ENCODE measurements around the gene ZBTB1.
A peak's percentile ranks its signal among the peaks of the same experiment; 100 is the strongest.

ZBTB1 gene, protein sequence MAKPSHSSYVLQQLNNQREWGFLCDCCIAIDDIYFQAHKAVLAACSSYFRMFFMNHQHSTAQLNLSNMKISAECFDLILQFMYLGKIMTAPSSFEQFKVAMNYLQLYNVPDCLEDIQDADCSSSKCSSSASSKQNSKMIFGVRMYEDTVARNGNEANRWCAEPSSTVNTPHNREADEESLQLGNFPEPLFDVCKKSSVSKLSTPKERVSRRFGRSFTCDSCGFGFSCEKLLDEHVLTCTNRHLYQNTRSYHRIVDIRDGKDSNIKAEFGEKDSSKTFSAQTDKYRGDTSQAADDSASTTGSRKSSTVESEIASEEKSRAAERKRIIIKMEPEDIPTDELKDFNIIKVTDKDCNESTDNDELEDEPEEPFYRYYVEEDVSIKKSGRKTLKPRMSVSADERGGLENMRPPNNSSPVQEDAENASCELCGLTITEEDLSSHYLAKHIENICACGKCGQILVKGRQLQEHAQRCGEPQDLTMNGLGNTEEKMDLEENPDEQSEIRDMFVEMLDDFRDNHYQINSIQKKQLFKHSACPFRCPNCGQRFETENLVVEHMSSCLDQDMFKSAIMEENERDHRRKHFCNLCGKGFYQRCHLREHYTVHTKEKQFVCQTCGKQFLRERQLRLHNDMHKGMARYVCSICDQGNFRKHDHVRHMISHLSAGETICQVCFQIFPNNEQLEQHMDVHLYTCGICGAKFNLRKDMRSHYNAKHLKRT

DNA sequence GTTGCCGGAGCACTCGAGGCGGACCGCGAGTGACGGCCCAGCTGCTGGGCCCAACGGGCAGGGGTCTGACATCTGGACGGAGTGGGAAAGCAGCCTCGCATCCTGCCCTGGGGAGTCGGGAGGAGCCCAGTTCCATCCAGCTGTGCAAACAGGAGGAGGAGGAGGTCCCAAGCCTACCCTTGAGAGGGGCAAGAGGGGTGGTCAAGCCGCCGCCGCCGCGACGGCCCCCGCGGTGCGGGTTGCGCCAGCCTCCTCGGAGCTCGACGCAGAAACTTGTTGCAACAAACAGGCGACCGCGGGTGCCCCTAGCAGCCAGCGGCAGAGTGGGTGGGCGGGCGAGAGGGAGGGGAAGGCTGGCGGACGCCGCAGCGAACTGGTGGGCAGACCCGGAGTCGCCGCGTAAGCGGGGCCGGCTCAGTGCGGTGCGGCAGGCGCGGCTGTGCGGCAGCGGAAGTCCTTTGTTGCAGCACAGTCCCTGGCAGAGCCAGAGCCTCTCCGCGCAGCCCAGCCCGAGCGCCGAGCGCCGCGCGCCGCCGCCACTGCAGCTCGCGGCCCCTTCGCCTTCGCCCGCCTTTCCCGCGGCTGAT, at the start of gene ZBTB1:
Gene ZBTB1 (plus strand): TSS at position 461 of the 587 bp plus-strand sequence. CDS start 16,735 bp downstream, outside the sequence.
- Histone ChIP-seq H3K36me3 (ENCODE audit: control insufficient read depth, low read depth, low read length) (no peaks in the 10 kb centered on the region), H3K4me1 (ENCODE audit: control insufficient read depth, low read depth, low read length) (peaks cover 17% of the 10 kb centered on the region), H3K9ac (ENCODE audit: low read length) (peak within 1 kb of the TSS; percentile 97), H3K9me3 (ENCODE audit: control insufficient read depth, low read depth, low read length) (no peaks in the 10 kb centered on the region), H3K27me3 (ENCODE audit: control insufficient read depth, insufficient read depth, low read length) (no peaks in the 10 kb centered on the region), H3K4me3 (ENCODE audit: low read length) (peak within 1 kb of the TSS; percentile 97), H3K27ac (ENCODE audit: low read length) (peak within 1 kb of the TSS; percentile 89)

DNA sequence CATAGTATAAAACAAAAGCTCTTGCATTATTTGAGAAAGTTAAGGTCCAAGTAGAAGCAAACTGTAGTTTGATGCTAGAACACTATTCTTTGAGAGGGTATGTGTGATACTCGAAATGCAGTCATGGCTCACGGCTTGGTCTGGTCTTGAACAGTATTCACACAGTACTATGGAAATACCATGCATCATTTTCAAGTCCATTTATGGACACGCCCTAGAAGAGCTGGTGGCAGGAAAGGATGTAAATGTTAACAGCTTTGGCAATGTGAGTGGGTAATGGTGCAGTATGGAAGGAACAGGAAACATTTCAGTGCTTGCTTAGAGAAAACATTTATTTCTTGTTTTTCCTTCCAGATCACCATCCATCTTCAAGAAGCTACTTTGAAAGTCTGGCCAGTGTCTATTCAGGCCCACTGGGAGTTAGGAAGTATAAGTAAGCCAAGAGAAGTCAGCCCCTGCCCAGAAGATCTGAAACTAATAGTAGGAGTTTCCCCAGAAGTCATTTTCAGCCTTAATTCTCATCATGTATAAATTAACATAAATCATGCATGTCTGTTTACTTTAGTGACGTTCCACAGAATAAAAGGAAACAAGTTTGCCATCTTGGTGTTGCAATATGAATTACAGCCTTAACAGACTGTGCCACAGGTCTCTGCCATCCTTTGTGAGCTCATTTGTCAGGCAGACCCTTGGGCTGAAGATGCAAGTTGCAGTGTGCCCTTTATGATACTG, 45.0 kb upstream of the ZBTB1 start:
- no peaks in the 10 kb centered on the region for H3K27me3 ChIP-seq (ENCODE audit: control insufficient read depth, insufficient read depth, low read length)
- H3K27ac ChIP-seq (ENCODE audit: low read length): no peak overlapping the region
- H3K4me1 ChIP-seq (ENCODE audit: control insufficient read depth, low read depth, low read length): peaks cover 3% of the 10 kb centered on the region
- H3K9ac ChIP-seq (ENCODE audit: low read length): no peak overlapping the region
- H3K9me3 ChIP-seq (ENCODE audit: control insufficient read depth, low read depth, low read length): no peaks in the 10 kb centered on the region
- H3K4me3 ChIP-seq (ENCODE audit: low read length): no peak overlapping the region
- peaks cover 45% of the 10 kb centered on the region for H3K36me3 ChIP-seq (ENCODE audit: control insufficient read depth, low read depth, low read length)

DNA sequence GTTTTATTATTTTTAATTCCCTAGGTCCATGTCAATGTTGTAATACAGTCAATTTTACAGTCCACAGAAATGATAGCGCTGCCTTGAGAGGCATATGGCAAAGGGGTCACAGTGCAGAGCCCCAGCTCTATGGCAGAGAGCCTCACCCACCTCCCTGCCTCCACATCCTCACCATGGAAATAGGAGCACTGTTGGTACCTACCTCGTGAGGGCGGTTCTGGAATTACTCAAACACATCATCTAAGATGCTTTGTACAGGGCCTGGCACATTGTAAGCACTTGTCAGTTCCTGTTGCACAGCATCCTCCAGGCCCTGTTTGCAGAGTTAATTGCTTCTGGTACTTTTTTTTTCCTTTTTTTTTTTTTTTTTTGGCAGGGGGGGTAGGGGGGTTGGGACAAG, 43.3 kb upstream of the ZBTB1 start:
- no peak overlapping the region for H3K4me3 ChIP-seq (ENCODE audit: low read length)
- no peak overlapping the region for H3K9ac ChIP-seq (ENCODE audit: low read length)
- peaks cover 8% of the 10 kb centered on the region for H3K4me1 ChIP-seq (ENCODE audit: control insufficient read depth, low read depth, low read length)
- no peak overlapping the region for H3K27ac ChIP-seq (ENCODE audit: low read length)
- peaks cover 7% of the 10 kb centered on the region for H3K27me3 ChIP-seq (ENCODE audit: control insufficient read depth, insufficient read depth, low read length)
- peaks cover 29% of the 10 kb centered on the region for H3K36me3 ChIP-seq (ENCODE audit: control insufficient read depth, low read depth, low read length)
- no peaks in the 10 kb centered on the region for H3K9me3 ChIP-seq (ENCODE audit: control insufficient read depth, low read depth, low read length)

DNA sequence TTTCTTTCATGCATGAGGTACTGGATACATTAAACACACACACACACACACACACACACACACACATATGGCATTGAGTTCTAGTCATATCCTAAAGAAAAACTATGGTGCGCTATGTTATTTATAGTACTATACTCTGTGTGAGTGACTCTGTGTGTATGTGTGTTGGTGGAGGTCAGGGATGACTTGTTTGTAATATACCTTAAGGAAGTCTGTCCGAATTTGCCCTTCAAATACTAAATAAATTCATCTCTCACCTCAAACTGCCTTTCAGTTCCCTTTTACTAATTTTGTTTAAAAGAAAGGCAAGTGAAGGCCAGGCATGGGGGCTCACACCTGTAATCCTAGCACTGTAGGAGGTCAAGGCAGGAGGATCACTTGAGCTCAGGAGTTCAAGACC, 41.4 kb upstream of the ZBTB1 start:
- Histone ChIP-seq H3K27me3 (ENCODE audit: control insufficient read depth, insufficient read depth, low read length) (peaks cover 17% of the 10 kb centered on the region), H3K27ac (ENCODE audit: low read length) (no peak overlapping the region), H3K4me1 (ENCODE audit: control insufficient read depth, low read depth, low read length) (peaks cover 13% of the 10 kb centered on the region), H3K36me3 (ENCODE audit: control insufficient read depth, low read depth, low read length) (peaks cover 18% of the 10 kb centered on the region), H3K4me3 (ENCODE audit: low read length) (no peak overlapping the region), H3K9ac (ENCODE audit: low read length) (no peak overlapping the region), H3K9me3 (ENCODE audit: control insufficient read depth, low read depth, low read length) (no peaks in the 10 kb centered on the region)

DNA sequence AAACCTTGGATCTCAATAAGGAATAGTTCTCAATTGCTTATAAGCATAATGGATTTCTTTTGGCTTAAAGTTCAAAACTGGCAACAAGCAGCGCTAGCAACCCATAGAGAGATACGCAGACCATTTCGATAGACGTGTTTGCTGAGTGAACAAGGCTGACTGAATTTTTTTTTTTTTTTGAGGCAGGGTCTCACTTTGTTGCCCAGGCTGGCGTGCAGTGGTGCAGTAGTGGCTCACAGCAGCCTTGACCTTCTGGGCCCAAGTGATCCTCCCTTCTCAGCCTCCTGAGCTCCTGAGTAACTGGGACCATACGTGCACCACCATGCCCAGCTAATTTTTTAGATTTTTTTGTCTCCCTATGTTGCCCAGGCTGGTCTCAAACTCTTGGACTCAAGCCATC, 40.7 kb upstream of the ZBTB1 start:
- Histone ChIP-seq H3K9ac (ENCODE audit: low read length) (no peak overlapping the region), H3K27ac (ENCODE audit: low read length) (no peak overlapping the region), H3K36me3 (ENCODE audit: control insufficient read depth, low read depth, low read length) (peaks cover 11% of the 10 kb centered on the region), H3K9me3 (ENCODE audit: control insufficient read depth, low read depth, low read length) (no peaks in the 10 kb centered on the region), H3K4me1 (ENCODE audit: control insufficient read depth, low read depth, low read length) (peaks cover 13% of the 10 kb centered on the region), H3K27me3 (ENCODE audit: control insufficient read depth, insufficient read depth, low read length) (peaks cover 17% of the 10 kb centered on the region), H3K4me3 (ENCODE audit: low read length) (no peak overlapping the region)

DNA sequence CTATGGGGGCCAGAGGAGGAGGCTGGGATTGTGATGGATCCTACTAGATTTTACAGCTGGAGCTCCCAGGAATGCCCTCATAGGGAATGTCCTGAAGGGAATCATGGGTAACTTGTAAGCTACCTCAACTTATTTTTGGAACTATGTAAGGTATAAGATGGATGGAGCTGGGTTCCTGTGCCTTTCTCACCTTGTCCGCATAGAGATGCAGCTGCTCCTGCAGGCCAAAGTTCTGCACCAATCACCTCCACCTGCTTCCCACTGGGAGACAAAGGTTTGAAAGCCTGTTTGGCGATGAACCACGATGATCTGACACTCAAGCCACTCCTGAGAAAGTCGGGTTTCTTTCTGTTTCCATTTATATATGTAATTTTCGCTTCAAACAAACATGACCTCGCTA, 39.9 kb upstream of the ZBTB1 start:
- H3K27me3 ChIP-seq (ENCODE audit: control insufficient read depth, insufficient read depth, low read length): peaks cover 17% of the 10 kb centered on the region
- peaks cover 13% of the 10 kb centered on the region for H3K4me1 ChIP-seq (ENCODE audit: control insufficient read depth, low read depth, low read length)
- H3K9me3 ChIP-seq (ENCODE audit: control insufficient read depth, low read depth, low read length): no peaks in the 10 kb centered on the region
- peaks cover 4% of the 10 kb centered on the region for H3K36me3 ChIP-seq (ENCODE audit: control insufficient read depth, low read depth, low read length)
- H3K4me3 ChIP-seq (ENCODE audit: low read length): peak overlapping the region; percentile 77
- H3K27ac ChIP-seq (ENCODE audit: low read length): no peak overlapping the region
- peak overlapping the region; percentile 55 for H3K9ac ChIP-seq (ENCODE audit: low read length)

DNA sequence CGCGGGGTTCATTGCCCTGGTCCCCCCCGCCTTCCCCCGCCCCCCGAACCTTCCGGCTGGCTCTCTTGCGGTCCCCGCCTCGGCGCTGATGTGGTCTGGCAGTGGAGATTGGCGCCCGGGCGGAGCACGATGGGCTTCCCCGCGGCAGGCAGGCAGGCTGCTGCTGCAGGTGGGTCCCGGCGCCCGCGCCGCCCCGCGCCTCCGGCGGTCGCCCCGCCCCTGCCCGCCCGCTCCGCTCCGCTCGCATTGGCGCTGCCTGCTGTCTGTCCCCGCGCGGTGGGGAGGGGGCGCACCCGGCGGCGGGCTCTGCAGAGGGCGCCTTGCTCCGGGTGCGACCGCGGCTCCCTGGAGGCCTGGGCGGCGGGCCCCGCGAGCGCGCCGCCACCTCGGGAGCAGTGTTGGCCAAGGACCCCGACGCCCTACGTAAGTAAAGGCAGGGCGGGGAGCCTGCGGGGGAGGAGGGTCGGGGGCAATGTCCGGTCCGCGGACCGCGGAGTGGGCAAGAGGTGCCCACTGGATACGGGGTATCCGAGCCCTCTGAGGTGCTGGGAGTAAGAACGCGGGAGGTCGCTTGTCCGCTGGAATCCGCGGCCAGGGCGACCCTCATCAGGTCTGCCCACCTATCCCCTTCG, 39.3 kb upstream of the ZBTB1 start, which contains the start of gene AKAP5:
Gene AKAP5 (plus strand): TSS at position 309 of the 632 bp plus-strand sequence. CDS start 2,896 bp downstream, outside the sequence.
- Histone ChIP-seq H3K9ac (ENCODE audit: low read length) (peak within 1 kb of the TSS; percentile 55), H3K4me1 (ENCODE audit: control insufficient read depth, low read depth, low read length) (peaks cover 13% of the 10 kb centered on the region), H3K36me3 (ENCODE audit: control insufficient read depth, low read depth, low read length) (no peaks in the 10 kb centered on the region), H3K9me3 (ENCODE audit: control insufficient read depth, low read depth, low read length) (no peaks in the 10 kb centered on the region), H3K27me3 (ENCODE audit: control insufficient read depth, insufficient read depth, low read length) (peaks cover 17% of the 10 kb centered on the region), H3K27ac (ENCODE audit: low read length) (no peak within 1 kb of the TSS), H3K4me3 (ENCODE audit: low read length) (peak within 1 kb of the TSS; percentile 77)

DNA sequence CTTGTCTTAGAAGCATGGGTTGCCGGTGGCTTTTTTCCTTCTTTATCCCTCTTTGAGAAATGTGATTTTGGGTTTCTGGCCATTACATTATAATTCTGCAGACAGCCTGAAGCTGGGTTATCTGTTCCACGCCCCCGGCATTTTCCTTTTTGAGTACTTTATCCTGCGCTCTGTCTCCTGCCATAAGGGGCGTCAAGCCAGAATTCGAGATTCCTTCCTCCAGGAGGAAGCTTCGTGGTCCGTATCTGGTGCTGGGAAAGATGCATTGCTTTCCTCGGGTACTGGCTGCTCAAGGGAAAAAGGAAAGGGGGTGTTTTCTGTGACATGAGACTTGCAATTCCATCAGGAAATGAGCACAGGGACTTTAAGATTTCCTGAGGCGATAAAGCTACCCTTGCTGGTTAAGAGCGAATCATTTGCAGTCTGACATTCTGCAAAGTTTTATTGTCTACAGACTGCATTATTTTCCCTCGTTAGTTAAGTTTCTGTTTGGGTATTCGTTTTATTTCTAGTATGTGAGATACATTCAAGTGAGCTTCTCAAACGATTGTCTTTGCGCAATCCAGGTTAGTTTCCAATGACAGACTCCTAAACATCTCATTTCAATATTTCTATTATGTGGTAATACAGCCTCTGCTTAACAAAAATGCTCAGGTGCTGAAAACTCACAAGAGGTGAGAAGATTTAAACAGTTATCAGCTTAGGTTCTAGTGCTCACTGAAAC, 38.6 kb upstream of the ZBTB1 start:
- no peaks in the 10 kb centered on the region for H3K9me3 ChIP-seq (ENCODE audit: control insufficient read depth, low read depth, low read length)
- peaks cover 13% of the 10 kb centered on the region for H3K4me1 ChIP-seq (ENCODE audit: control insufficient read depth, low read depth, low read length)
- peak overlapping the region; percentile 50 for H3K9ac ChIP-seq (ENCODE audit: low read length)
- no peak overlapping the region for H3K27ac ChIP-seq (ENCODE audit: low read length)
- peak overlapping the region; percentile 77 for H3K4me3 ChIP-seq (ENCODE audit: low read length)
- H3K27me3 ChIP-seq (ENCODE audit: control insufficient read depth, insufficient read depth, low read length): peaks cover 17% of the 10 kb centered on the region
- no peaks in the 10 kb centered on the region for H3K36me3 ChIP-seq (ENCODE audit: control insufficient read depth, low read depth, low read length)

DNA sequence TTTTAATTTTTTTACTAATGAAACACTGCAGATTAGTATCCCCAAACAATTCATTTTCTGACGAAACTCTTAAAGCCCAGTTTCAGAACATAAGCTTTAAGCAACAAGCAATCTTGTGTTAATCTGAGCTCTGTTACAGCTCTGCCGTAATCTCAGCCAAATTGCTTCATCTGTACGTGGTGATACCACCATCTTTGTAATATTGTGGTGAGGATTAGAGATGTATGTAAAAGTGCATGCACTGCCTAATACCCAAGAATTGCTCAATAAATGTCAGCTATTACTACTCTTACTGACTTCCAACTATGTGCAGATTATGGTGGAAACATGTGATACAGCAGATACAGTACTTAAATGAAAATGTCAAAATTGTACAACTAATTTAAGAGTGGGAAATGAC, 37.5 kb upstream of the ZBTB1 start:
- H3K27me3 ChIP-seq (ENCODE audit: control insufficient read depth, insufficient read depth, low read length): peaks cover 17% of the 10 kb centered on the region
- H3K27ac ChIP-seq (ENCODE audit: low read length): no peak overlapping the region
- no peaks in the 10 kb centered on the region for H3K9me3 ChIP-seq (ENCODE audit: control insufficient read depth, low read depth, low read length)
- peaks cover 13% of the 10 kb centered on the region for H3K4me1 ChIP-seq (ENCODE audit: control insufficient read depth, low read depth, low read length)
- no peaks in the 10 kb centered on the region for H3K36me3 ChIP-seq (ENCODE audit: control insufficient read depth, low read depth, low read length)
- H3K9ac ChIP-seq (ENCODE audit: low read length): no peak overlapping the region
- no peak overlapping the region for H3K4me3 ChIP-seq (ENCODE audit: low read length)

DNA sequence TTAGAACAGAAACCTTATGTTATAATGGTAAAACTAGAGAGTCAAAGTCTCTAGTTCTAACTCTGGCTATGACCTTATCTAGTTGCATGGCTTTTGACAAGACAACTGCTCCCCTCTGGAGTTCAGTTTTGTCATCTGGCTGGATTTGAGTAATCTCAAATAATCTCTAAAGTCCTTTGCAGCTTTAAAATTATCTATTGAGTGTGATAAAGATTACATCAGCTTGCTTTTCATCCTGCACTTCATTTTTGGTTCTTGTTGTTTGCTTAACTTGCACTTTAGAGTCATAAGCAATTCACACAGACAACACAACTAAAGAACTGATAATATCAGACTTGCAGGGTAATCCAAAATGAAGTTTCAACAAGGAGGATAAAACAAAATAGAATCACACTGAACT, 37.0 kb upstream of the ZBTB1 start:
- H3K4me3 ChIP-seq (ENCODE audit: low read length): no peak overlapping the region
- H3K9ac ChIP-seq (ENCODE audit: low read length): no peak overlapping the region
- no peaks in the 10 kb centered on the region for H3K9me3 ChIP-seq (ENCODE audit: control insufficient read depth, low read depth, low read length)
- H3K36me3 ChIP-seq (ENCODE audit: control insufficient read depth, low read depth, low read length): no peaks in the 10 kb centered on the region
- H3K27me3 ChIP-seq (ENCODE audit: control insufficient read depth, insufficient read depth, low read length): peaks cover 17% of the 10 kb centered on the region
- H3K27ac ChIP-seq (ENCODE audit: low read length): no peak overlapping the region
- H3K4me1 ChIP-seq (ENCODE audit: control insufficient read depth, low read depth, low read length): peaks cover 13% of the 10 kb centered on the region
